ENCODE measurements around the gene FAM50B.

The FAM50B gene

DNA sequence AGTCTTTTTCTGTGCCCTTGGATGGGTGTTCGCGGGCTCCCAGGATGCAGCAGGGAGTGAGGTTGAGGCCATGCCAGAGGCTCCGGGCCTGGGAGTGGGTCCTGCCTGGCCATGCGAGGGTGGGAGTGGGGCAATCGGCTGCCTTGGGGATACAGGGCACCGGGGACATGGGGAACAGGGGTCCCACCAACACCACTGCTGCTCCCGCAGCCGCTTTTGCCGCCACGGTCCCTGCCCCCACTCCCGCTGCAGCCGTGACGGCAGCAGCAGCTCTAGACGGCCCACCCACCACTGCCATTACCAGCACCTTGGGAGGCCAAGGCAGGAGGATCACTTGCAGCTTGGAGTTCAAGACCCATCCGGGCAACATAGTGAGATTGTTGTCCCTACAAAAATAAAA is 35.3 kb upstream of the FAM50B start:
- no peak overlapping the region for H3K27ac ChIP-seq (ENCODE audit: low read depth, low read length)
- H3K4me3 ChIP-seq (ENCODE audit: low read length), result no peak overlapping the region
- no peaks in the 10 kb centered on the region for H3K79me2 ChIP-seq (ENCODE audit: control insufficient read depth, low read length)
- no peaks in the 10 kb centered on the region for H3K27me3 ChIP-seq (ENCODE audit: control insufficient read depth, low read length)
- H3F3A ChIP-seq (ENCODE audit: control insufficient read depth, insufficient read depth), result no peaks in the 10 kb centered on the region
- H4K20me1 ChIP-seq (ENCODE audit: control insufficient read depth, insufficient read depth, low read depth, low read length), result no peaks in the 10 kb centered on the region
- TF ChIP-seq, protein P1, sequence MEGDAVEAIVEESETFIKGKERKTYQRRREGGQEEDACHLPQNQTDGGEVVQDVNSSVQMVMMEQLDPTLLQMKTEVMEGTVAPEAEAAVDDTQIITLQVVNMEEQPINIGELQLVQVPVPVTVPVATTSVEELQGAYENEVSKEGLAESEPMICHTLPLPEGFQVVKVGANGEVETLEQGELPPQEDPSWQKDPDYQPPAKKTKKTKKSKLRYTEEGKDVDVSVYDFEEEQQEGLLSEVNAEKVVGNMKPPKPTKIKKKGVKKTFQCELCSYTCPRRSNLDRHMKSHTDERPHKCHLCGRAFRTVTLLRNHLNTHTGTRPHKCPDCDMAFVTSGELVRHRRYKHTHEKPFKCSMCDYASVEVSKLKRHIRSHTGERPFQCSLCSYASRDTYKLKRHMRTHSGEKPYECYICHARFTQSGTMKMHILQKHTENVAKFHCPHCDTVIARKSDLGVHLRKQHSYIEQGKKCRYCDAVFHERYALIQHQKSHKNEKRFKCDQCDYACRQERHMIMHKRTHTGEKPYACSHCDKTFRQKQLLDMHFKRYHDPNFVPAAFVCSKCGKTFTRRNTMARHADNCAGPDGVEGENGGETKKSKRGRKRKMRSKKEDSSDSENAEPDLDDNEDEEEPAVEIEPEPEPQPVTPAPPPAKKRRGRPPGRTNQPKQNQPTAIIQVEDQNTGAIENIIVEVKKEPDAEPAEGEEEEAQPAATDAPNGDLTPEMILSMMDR (IDR thresholded peaks at IDR 0.05; ENCODE audit: low read depth, low read length, poor library complexity, severe bottlenecking), result no peak
- TF ChIP-seq EZH2phosphoT487 (IDR thresholded peaks at IDR 0.05; ENCODE audit: borderline replicate concordance, low read length), result no peak
- no peak overlapping the region for H3K4me2 ChIP-seq (ENCODE audit: low read length)
- peaks cover 10% of the 10 kb centered on the region for H3K4me1 ChIP-seq (ENCODE audit: control insufficient read depth, low read length)
- H3K9me2 ChIP-seq (replicated peaks; ENCODE audit: control insufficient read depth, low read length), result no peaks in the 10 kb centered on the region
- no peaks in the 10 kb centered on the region for H3K36me3 ChIP-seq (ENCODE audit: control insufficient read depth, low read length)
- H3K9me3 ChIP-seq (ENCODE audit: control insufficient read depth, insufficient read depth, low read length), result no peaks in the 10 kb centered on the region

DNA sequence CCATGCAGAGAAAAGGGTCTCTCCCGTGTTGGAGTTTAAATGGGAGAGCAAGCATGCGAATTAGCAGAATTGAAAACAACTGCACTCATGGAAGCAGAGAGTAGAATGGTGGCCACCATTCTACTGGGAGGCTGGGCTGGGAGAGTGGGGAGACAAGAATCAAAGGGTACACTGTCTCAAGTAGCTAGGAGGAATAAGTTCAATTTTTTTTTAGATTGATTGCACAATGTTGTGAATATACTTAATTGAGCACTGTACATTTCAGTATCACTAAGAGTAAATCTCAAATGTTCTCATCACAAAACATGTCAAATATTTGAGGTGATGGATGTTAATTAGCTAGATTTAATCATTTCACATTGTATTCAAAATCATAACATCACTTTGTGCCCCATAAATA is 34.6 kb upstream of the FAM50B start:
- H3K4me3 ChIP-seq (ENCODE audit: low read length), result no peak overlapping the region
- no peaks in the 10 kb centered on the region for H3K27me3 ChIP-seq (ENCODE audit: control insufficient read depth, low read length)
- no peaks in the 10 kb centered on the region for H4K20me1 ChIP-seq (ENCODE audit: control insufficient read depth, insufficient read depth, low read depth, low read length)
- peaks cover 10% of the 10 kb centered on the region for H3K4me1 ChIP-seq (ENCODE audit: control insufficient read depth, low read length)
- no peaks in the 10 kb centered on the region for H3K36me3 ChIP-seq (ENCODE audit: control insufficient read depth, low read length)
- H3K79me2 ChIP-seq (ENCODE audit: control insufficient read depth, low read length), result no peaks in the 10 kb centered on the region
- no peaks in the 10 kb centered on the region for H3K9me3 ChIP-seq (ENCODE audit: control insufficient read depth, insufficient read depth, low read length)
- H3K4me2 ChIP-seq (ENCODE audit: low read length), result no peak overlapping the region
- no peaks in the 10 kb centered on the region for H3F3A ChIP-seq (ENCODE audit: control insufficient read depth, insufficient read depth)
- no peak for TF ChIP-seq EZH2phosphoT487 (IDR thresholded peaks at IDR 0.05; ENCODE audit: borderline replicate concordance, low read length)
- TF ChIP-seq, protein P1 (IDR thresholded peaks at IDR 0.05; ENCODE audit: low read depth, low read length, poor library complexity, severe bottlenecking), result no peak
- H3K27ac ChIP-seq (ENCODE audit: low read depth, low read length), result no peak overlapping the region
- H3K9me2 ChIP-seq (replicated peaks; ENCODE audit: control insufficient read depth, low read length), result no peaks in the 10 kb centered on the region

DNA sequence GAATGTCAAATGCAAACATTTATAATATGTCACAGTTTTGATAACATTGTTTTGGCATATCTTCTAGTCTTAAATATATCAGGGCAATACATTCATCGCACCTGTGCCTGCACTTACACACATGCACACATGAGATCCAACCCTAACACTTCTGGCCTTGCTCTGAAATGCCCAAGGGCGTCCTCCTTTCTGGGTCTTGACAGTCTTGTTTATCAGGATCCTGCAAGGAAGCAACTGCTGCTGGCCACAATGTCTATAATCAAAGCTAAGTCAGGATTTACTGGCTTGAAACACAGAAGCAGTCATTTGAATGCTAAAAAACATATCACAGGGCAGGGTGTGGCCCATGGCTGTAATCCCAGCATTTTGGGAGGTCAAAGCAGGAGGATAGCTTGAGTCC is 32.9 kb upstream of the FAM50B start:
- Histone ChIP-seq H3K4me3 (ENCODE audit: low read length) (no peak overlapping the region), H3F3A (ENCODE audit: control insufficient read depth, insufficient read depth) (no peaks in the 10 kb centered on the region), H3K4me1 (ENCODE audit: control insufficient read depth, low read length) (peaks cover 10% of the 10 kb centered on the region), H3K36me3 (ENCODE audit: control insufficient read depth, low read length) (no peaks in the 10 kb centered on the region), H3K27me3 (ENCODE audit: control insufficient read depth, low read length) (no peaks in the 10 kb centered on the region), H3K4me2 (ENCODE audit: low read length) (no peak overlapping the region), H3K79me2 (ENCODE audit: control insufficient read depth, low read length) (no peaks in the 10 kb centered on the region), H3K9me2 (replicated peaks; ENCODE audit: control insufficient read depth, low read length) (no peaks in the 10 kb centered on the region), H3K9me3 (ENCODE audit: control insufficient read depth, insufficient read depth, low read length) (no peaks in the 10 kb centered on the region), H4K20me1 (ENCODE audit: control insufficient read depth, insufficient read depth, low read depth, low read length) (no peaks in the 10 kb centered on the region), H3K27ac (ENCODE audit: low read depth, low read length) (no peak overlapping the region)
- TF ChIP-seq, protein P1 (IDR thresholded peaks at IDR 0.05; ENCODE audit: low read depth, low read length, poor library complexity, severe bottlenecking), result no peak
- TF ChIP-seq EZH2phosphoT487 (IDR thresholded peaks at IDR 0.05; ENCODE audit: borderline replicate concordance, low read length), result no peak
